Lung (tissue), 12 donors: ENCODE measurements around the gene SOX18. TPM values are rescaled to one million over a fixed set of nuclear protein-coding genes. Genes with fewer than 3 reads are reported as not detected.

ENCODE experiments used
- ATAC-seq: fragments of 200-7000 bp; cut with Tn5 transposase; one replicate; pipeline ENCODE4 v1.9.1; 2020; ENCODE audit warnings: moderate number of reproducible peaks; ENCODE audit not compliant: insufficient read depth, low FRiP score
- DNase-seq, 3 donors: peaks; one replicate each; pipeline ENCODE4 v3.0.0-alpha.2; 2013 to 2017
- H3K27ac ChIP-seq, 2 donors: one replicate each; pipeline ENCODE4 v1.5.1; 2013; ENCODE audit warnings: mild to moderate bottlenecking in 2 of 2, moderate library complexity in 2 of 2, control low read depth in 1 of 2, inconsistent platforms in 1 of 2, low read depth in 1 of 2, low read length in 1 of 2
- H3K27me3 ChIP-seq, 3 donors: one replicate each; pipeline ENCODE4 v1.5.1; 2013; ENCODE audit warnings: low read length in 2 of 3; ENCODE audit not compliant: control insufficient read depth in 3 of 3, insufficient read depth in 3 of 3
- H3K36me3 ChIP-seq, 4 donors: one replicate each; pipeline ENCODE4 v1.5.1; 2013; ENCODE audit warnings: low read length in 4 of 4, mild to moderate bottlenecking in 1 of 4, moderate library complexity in 1 of 4; ENCODE audit not compliant: control insufficient read depth in 4 of 4, insufficient read depth in 4 of 4
- H3K4me1 ChIP-seq, 5 donors: one replicate each; pipeline ENCODE4 v1.5.1; 2013; ENCODE audit warnings: low read length in 5 of 5, mild to moderate bottlenecking in 2 of 5, moderate library complexity in 1 of 5; ENCODE audit not compliant: control insufficient read depth in 5 of 5, insufficient read depth in 5 of 5
- H3K4me3 ChIP-seq: one replicate; pipeline ENCODE4 v1.5.1; 2013; ENCODE audit warnings: mild to moderate bottlenecking, control low read depth, moderate library complexity
- H3K9ac ChIP-seq, 2 donors: one replicate each; pipeline ENCODE4 v1.5.1; 2013; ENCODE audit warnings: low read length in 2 of 2, control low read depth in 1 of 2; ENCODE audit not compliant: insufficient read depth in 1 of 2
- H3K9me3 ChIP-seq, 4 donors: one replicate each; pipeline ENCODE4 v1.5.1; 2013; ENCODE audit warnings: low read length in 3 of 4, mild to moderate bottlenecking in 1 of 4, moderate library complexity in 1 of 4; ENCODE audit not compliant: control insufficient read depth in 4 of 4, insufficient read depth in 3 of 4
- WGBS, 2 donors: extraction: QIAGEN DNeasy Blood & Tissue Kit; methylation state at CpG; one replicate each; pipeline ENCODE4 v1.1.7; 2013; 5-methylcytosine and 5-hydroxymethylcytosine counted together
- polyA plus RNA-seq, 2 donors: library from polyadenylated mRNA; stranded (reverse); fragments of 200-250 nt; gene quantifications; one replicate each; pipeline ENCODE4 v1.2.1, GENCODE V29; 2013
- total RNA-seq, 2 donors: library from RNA; depleted of rRNA in 1 of 2; stranded (reverse); fragments of >200 nt in 1 of 2; gene quantifications; one replicate each; pipeline ENCODE4 v1.2.1, GENCODE V29; 2014 to 2021
- TF ChIP-seq, protein P1 (sequence below): IDR thresholded peaks from 2 replicates; pipeline ENCODE4 v1.5.1; 2012; ENCODE audit warnings: mild to moderate bottlenecking; ENCODE audit errors: control extremely low read depth, extremely low read depth
- donor health status: control.
- donor health status: control.
- donor health status: Bipolar disorder and iron deficiency.
- donor health status: healthy.
- donor health status: DM: yes; HTN: yes; CAD: no.

The SOX18 gene
- total and polyA plus RNA-seq, 4 donors = 12.1 to 52.2 (median 29.3) TPM

DNA sequence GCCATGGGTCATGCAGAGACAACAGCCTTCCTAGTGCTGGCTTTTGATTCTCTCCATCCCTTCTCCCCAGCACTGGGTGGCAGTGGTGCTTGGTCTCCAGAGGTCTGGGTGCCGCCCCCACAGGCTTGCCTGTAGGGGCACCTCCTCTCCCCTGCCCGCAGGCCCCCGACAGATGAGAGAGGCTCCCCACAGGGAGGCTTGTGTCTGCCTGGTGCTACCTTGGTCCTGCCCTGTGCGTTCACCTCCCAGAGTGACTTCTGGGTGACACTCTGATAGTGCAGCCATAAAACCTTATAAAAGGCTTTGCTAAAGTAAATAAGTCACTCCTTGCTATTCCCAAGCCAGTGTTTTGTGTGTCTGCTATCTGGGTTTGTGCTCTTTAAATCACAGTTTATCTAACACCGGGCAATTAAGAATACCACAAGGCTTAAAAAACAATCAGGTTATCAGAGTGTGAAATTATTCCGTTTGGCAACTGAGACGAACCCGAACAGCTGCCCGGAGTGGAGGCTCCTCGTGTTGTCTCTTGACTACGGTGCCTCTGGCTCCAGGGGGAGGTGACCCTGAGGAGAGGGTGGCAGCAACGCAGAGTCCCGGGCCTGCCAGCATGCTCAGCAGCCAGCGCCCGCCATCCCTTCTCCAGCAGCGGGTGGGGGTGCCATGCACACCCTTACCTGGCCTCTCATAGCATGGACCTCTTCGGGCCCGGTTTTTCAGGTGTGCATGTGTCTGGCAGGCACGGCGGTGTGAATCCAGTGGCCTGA lies 18.9 kb downstream of the SOX18 start:
- Histone ChIP-seq H3K4me1 (no peaks in the 10 kb centered on the region), H3K27me3 (no peaks in the 10 kb centered on the region), H3K9ac (no peak overlapping the region), H3K36me3 (peaks cover 18 to 75% (median 36%) of the 10 kb centered on the region in 4 donors), H3K9me3 (no peaks in the 10 kb centered on the region), H3K27ac (no peak overlapping the region), H3K4me3 (no peak overlapping the region)
- TF ChIP-seq, protein P1, sequence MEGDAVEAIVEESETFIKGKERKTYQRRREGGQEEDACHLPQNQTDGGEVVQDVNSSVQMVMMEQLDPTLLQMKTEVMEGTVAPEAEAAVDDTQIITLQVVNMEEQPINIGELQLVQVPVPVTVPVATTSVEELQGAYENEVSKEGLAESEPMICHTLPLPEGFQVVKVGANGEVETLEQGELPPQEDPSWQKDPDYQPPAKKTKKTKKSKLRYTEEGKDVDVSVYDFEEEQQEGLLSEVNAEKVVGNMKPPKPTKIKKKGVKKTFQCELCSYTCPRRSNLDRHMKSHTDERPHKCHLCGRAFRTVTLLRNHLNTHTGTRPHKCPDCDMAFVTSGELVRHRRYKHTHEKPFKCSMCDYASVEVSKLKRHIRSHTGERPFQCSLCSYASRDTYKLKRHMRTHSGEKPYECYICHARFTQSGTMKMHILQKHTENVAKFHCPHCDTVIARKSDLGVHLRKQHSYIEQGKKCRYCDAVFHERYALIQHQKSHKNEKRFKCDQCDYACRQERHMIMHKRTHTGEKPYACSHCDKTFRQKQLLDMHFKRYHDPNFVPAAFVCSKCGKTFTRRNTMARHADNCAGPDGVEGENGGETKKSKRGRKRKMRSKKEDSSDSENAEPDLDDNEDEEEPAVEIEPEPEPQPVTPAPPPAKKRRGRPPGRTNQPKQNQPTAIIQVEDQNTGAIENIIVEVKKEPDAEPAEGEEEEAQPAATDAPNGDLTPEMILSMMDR = no peak
- ATAC-seq = no peak
- WGBS, 2 donors = 94 to 96% methylated on average over 20 of the region's 20 CpGs
- no peak for DNase-seq

- TF ChIP-seq, protein P1 = no peak
- ATAC-seq = no peak
- no peaks in the 10 kb centered on the region for H3K27me3 ChIP-seq
- H3K9ac ChIP-seq = no peak overlapping the region
- 96 to 98% methylated on average over 38 of the region's 38 CpGs for WGBS, 2 donors
- no peaks in the 10 kb centered on the region for H3K4me1 ChIP-seq
- peaks cover 18 to 82% (median 41%) of the 10 kb centered on the region in 4 donors for H3K36me3 ChIP-seq
- H3K4me3 ChIP-seq = no peak overlapping the region
- H3K9me3 ChIP-seq = no peaks in the 10 kb centered on the region
- DNase-seq = no peak
- H3K27ac ChIP-seq = no peak overlapping the region
Measured at GRCh38 chr20:64029293-64030117, 19.9 kb downstream of the SOX18 start.

GRCh38 chr20:64027981-64028685 lies 21.3 kb downstream of the SOX18 start:
- Histone ChIP-seq H3K4me3 (no peak overlapping the region), H3K4me1 (no peaks in the 10 kb centered on the region), H3K36me3 (peaks cover 29 to 84% (median 44%) of the 10 kb centered on the region in 4 donors), H3K9me3 (no peaks in the 10 kb centered on the region), H3K27ac (no peak overlapping the region), H3K27me3 (no peaks in the 10 kb centered on the region), H3K9ac (no peak overlapping the region)
- no peak for DNase-seq
- TF ChIP-seq, protein P1 = no peak
- no peak for ATAC-seq
- WGBS, 2 donors = 95 to 96% methylated on average over 24 of the region's 24 CpGs
